NB4 (cell line): ENCODE results near the gene IL32.

Experiments
- DNase-seq: peaks from one replicate; pipeline ENCODE4 v3.0.0; 2010; ENCODE audit warnings: low read depth
- H3K4me3 ChIP-seq: one replicate; pipeline ENCODE4 v1.5.1; 2011; ENCODE audit warnings: mild to moderate bottlenecking, low read depth, low read length, moderate library complexity
- MYC ChIP-seq: IDR thresholded peaks from 2 replicates; pipeline ENCODE4 v1.6.1; 2011; ENCODE audit warnings: low read depth, low read length
- POLR2A ChIP-seq: IDR thresholded peaks from 2 replicates; pipeline ENCODE4 v1.6.1; 2011; ENCODE audit warnings: mild to moderate bottlenecking; ENCODE audit not compliant: insufficient read length; ENCODE audit errors: extremely low read depth
- TF ChIP-seq, protein P1 (sequence below): IDR thresholded peaks from one replicate; pipeline ENCODE4 v1.5.1; 2012; ENCODE audit warnings: low read depth, low read length
- TF ChIP-seq, protein P2 (sequence below): IDR thresholded peaks from 2 replicates; pipeline ENCODE4 v1.6.1; 2011; ENCODE audit warnings: low read depth, low read length

The IL32 gene

DNA sequence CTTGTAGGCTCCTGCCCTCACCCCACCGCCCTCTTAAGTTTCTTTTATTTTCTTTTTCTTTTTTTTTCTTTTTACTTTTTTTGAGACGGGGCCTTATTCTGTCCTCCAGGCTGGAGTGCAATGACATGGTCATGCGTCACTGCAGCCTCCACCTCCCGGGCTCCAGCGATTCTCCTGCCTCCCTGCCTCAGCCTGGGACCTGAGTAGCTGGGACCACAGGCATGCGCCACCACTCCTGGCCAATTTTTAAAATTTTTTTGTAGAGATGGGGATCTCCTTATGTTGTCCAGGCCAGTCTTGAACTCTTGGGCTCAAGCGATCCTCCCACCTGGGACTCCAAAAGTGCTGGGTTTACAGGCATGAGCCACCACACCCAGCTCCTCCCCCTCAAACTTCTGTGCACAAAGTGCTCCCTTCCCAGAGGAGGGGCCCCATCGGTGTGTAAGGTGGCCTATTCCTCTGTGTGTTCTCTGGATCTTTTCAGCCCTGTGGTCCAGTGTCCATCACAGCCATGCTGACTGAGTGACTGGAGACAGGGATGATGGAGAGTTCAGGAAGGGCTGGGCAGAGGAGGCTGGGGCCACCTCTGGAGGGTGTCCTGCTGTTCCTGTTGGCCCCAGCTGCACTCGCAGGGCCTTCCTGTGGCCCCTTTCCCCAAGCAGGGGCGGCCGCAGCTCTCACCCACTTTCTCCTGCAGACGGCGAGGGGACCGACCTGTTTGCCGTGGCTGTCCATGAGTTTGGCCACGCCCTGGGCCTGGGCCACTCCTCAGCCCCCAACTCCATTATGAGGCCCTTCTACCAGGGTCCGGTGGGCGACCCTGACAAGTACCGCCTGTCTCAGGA is 8.9 kb upstream of the IL32 start:
- no peak overlapping the region for H3K4me3 ChIP-seq
- no peak for DNase-seq
- TF ChIP-seq, protein P1, sequence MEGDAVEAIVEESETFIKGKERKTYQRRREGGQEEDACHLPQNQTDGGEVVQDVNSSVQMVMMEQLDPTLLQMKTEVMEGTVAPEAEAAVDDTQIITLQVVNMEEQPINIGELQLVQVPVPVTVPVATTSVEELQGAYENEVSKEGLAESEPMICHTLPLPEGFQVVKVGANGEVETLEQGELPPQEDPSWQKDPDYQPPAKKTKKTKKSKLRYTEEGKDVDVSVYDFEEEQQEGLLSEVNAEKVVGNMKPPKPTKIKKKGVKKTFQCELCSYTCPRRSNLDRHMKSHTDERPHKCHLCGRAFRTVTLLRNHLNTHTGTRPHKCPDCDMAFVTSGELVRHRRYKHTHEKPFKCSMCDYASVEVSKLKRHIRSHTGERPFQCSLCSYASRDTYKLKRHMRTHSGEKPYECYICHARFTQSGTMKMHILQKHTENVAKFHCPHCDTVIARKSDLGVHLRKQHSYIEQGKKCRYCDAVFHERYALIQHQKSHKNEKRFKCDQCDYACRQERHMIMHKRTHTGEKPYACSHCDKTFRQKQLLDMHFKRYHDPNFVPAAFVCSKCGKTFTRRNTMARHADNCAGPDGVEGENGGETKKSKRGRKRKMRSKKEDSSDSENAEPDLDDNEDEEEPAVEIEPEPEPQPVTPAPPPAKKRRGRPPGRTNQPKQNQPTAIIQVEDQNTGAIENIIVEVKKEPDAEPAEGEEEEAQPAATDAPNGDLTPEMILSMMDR, result no peak
- no peak for TF ChIP-seq POLR2A
- no peak for TF ChIP-seq MYC
- TF ChIP-seq, protein P2, sequence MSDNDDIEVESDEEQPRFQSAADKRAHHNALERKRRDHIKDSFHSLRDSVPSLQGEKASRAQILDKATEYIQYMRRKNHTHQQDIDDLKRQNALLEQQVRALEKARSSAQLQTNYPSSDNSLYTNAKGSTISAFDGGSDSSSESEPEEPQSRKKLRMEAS, result no peak

DNA sequence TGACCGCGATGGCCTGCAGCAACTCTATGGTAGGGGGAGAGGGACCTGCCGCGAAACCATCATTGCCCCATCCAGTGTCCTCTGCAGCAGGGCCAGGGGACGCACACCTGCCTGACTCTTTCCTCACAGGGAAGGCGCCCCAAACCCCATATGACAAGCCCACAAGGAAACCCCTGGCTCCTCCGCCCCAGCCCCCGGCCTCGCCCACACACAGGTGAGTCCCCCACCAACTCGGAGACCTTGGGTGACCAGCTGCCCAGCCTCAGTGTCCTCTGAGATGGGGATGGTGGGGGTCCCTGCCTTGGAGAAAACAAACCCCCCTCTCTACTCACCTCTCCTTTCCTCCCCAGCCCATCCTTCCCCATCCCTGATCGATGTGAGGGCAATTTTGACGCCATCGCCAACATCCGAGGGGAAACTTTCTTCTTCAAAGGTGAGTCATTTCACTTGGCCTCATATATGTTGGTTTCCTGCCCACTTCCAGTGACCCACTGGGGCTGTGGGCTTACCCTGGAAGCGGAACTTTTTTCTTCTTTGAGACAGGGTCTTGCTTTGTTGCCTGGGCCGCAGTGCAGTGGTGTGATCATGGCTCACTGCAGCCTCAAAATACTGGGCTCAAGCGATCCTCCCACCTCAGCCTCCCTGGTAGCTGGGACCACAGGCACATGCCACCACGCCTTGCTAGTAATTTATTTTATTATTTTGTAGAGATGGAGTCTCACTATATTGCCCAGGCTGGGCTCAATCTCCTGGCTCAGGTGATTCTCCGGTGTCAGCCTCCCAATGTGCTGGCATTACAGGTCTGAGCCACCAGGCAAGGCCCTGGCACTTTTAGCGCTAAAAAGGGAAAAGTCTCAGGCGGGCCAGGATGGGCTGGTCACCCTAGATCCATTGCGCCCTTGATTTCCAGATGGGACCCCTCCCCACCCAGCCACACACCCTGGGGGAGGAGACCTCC is 8.0 kb upstream of the IL32 start:
- peak overlapping the region; percentile 28 for H3K4me3 ChIP-seq
- DNase-seq, result no peak

DNA sequence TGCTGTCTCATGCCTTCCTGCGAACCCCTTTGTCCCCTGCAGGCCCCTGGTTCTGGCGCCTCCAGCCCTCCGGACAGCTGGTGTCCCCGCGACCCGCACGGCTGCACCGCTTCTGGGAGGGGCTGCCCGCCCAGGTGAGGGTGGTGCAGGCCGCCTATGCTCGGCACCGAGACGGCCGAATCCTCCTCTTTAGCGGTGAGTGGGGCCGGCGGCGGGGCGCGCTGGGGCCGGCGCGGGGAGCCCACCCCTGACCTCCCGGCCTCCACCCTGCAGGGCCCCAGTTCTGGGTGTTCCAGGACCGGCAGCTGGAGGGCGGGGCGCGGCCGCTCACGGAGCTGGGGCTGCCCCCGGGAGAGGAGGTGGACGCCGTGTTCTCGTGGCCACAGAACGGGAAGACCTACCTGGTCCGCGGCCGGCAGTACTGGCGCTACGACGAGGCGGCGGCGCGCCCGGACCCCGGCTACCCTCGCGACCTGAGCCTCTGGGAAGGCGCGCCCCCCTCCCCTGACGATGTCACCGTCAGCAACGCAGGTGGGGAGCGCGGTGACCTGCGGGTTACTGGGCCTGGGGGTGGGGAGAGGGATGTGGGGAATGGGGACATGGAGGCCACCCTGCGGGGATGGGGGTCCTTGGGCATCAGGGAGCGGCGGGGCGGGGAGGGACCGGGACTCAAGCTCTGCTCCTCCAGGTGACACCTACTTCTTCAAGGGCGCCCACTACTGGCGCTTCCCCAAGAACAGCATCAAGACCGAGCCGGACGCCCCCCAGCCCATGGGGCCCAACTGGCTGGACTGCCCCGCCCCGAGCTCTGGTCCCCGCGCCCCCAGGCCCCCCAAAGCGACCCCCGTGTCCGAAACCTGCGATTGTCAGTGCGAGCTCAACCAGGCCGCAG is 7.1 kb upstream of the IL32 start:
- peak; percentile 75 for DNase-seq
- H3K4me3 ChIP-seq, result peak overlapping the region; percentile 61
- TF ChIP-seq MYC, result no peak
- TF ChIP-seq, protein P1, result peak; percentile 30

More for the DNA sequence above, 8.0 kb upstream of the IL32 start:
- no peak for TF ChIP-seq POLR2A

DNA sequence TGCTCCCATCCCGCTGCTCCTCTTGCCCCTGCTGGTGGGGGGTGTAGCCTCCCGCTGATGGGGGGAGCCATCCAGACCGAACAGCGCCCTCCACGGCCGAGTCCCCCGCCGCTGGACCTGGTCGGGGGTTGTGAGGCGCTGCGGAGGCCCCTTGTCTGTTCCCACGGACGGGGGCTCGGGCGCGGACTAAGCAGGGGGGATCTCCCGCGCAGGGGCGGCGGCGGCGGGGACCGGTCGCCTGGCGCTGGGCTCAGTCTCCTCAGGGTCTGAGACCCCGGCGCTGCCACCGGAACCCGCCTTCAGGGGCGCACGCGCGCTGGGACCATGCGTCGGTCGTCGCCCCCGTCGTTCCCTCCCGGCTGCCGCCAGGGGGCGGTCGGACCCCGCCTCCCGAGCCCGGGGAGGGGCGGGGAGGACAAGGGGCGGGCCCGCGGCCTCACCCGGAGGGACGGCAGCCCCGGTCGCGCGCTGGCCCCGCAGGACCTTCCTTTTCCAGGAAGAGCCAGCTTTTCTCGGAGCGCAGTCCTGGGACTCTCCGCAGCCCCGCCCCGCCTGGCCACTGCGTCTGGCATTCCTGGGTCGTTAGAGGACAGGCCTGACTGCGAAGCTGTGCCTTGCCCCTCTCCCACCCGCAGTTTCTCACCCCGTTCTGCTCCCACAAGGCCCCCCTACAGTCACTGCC is 6.3 kb upstream of the IL32 start:
- peak; percentile 89 for DNase-seq
- H3K4me3 ChIP-seq, result peak overlapping the region; percentile 61
- TF ChIP-seq, protein P1, result peak; percentile 32
- peak; percentile 53 for TF ChIP-seq POLR2A
- TF ChIP-seq MYC, result peak; percentile 61; the same call in 1 of the 2 replicates
- TF ChIP-seq, protein P2, result peak; percentile 21; the same call in 1 of the 2 replicates

DNA sequence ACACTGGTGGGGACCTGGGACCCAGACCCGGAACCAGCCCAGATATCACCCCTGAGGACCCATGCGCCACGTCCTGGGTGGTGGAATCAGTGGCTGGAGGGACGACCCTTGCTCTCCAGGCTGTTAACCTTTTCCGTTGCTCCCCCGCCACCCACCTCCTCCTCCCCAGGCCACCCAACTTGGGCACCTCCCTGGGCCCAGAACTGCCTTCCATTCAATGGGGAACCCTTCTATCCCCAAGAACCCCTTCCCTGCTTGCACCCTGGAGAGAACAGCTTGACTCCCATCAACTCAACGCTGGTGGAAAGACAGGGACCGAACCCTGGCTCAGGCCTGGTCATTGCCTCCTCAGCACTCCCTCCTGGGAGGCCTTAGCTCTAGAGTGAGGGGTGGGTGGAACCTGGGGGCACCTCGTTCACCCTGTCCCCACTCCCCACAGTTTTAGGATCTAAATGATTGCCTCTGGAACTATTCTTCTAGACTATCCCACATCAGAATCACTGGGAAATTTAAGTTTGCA is 5.7 kb upstream of the IL32 start:
- H3K4me3 ChIP-seq, result peak overlapping the region; percentile 25
- TF ChIP-seq, protein P2, result no peak
- no peak for TF ChIP-seq MYC
- TF ChIP-seq, protein P1, result no peak
- no peak for DNase-seq
